KOPT-K1 (cell line): ENCODE data around the gene AHI1.
A peak's percentile ranks its signal among the peaks of the same experiment; 100 is the strongest.

Source experiments
- H3K27ac ChIP-seq: fragments of 200-600 bp; sonication (generic); 2 replicates; pipeline ENCODE4 v1.5.1; 2016; ENCODE audit warnings: antibody characterized with exemption, mild to moderate bottlenecking, low read depth, low read length; ENCODE audit not compliant: poor library complexity, severe bottlenecking
- H3K36me3 ChIP-seq: fragments of 200-600 bp; sonication (generic); 2 replicates; pipeline ENCODE4 v1.5.1; 2017; ENCODE audit warnings: antibody characterized with exemption, mild to moderate bottlenecking, low read length, moderate library complexity; ENCODE audit not compliant: insufficient read depth
- H3K9me3 ChIP-seq: fragments of 200-600 bp; sonication (generic); 2 replicates; pipeline ENCODE4 v1.5.1; 2017; ENCODE audit warnings: antibody characterized with exemption, low read length, mild to moderate bottlenecking; ENCODE audit not compliant: insufficient read depth, poor library complexity, severe bottlenecking

The AHI1 gene

GRCh38 chr6:135274561-135275293 is 222.8 kb downstream of the AHI1 start:
- Histone ChIP-seq H3K9me3 (no peaks in the 10 kb centered on the region), H3K36me3 (no peaks in the 10 kb centered on the region), H3K27ac (no peak overlapping the region)

- H3K9me3 ChIP-seq: no peaks in the 10 kb centered on the region
- H3K27ac ChIP-seq: no peak overlapping the region
- no peaks in the 10 kb centered on the region for H3K36me3 ChIP-seq
These were observed 225.9 kb downstream of the AHI1 start for GRCh38 chr6:135271626-135272025.

- no peak overlapping the region for H3K27ac ChIP-seq
- no peaks in the 10 kb centered on the region for H3K9me3 ChIP-seq
- H3K36me3 ChIP-seq: no peaks in the 10 kb centered on the region
These were observed 226.6 kb downstream of the AHI1 start for GRCh38 chr6:135270676-135271536.

GRCh38 chr6:135269481-135269891 is 228.1 kb downstream of the AHI1 start:
- no peaks in the 10 kb centered on the region for H3K9me3 ChIP-seq
- H3K27ac ChIP-seq: peak overlapping the region; percentile 13
- H3K36me3 ChIP-seq: no peaks in the 10 kb centered on the region

GRCh38 chr6:135268740-135269139 is 228.8 kb downstream of the AHI1 start:
- peak overlapping the region; percentile 13 for H3K27ac ChIP-seq
- H3K9me3 ChIP-seq: no peaks in the 10 kb centered on the region
- no peaks in the 10 kb centered on the region for H3K36me3 ChIP-seq

- H3K27ac ChIP-seq: peak overlapping the region; percentile 66
- H3K36me3 ChIP-seq: no peaks in the 10 kb centered on the region
- H3K9me3 ChIP-seq: no peaks in the 10 kb centered on the region
These were observed 229.3 kb downstream of the AHI1 start for GRCh38 chr6:135268263-135268662.

- Histone ChIP-seq H3K9me3 (no peaks in the 10 kb centered on the region), H3K27ac (peak overlapping the region; percentile 66)
These were observed 230.5 kb downstream of the AHI1 start for GRCh38 chr6:135267085-135267484.

GRCh38 chr6:135266675-135267074 is 230.9 kb downstream of the AHI1 start:
- Histone ChIP-seq H3K36me3 (no peaks in the 10 kb centered on the region), H3K27ac (peak overlapping the region; percentile 66)

More at GRCh38 chr6:135267085-135267484, 230.5 kb downstream of the AHI1 start:
- no peaks in the 10 kb centered on the region for H3K36me3 ChIP-seq

GRCh38 chr6:135265278-135265677 is 232.3 kb downstream of the AHI1 start:
- Histone ChIP-seq H3K9me3 (no peaks in the 10 kb centered on the region), H3K36me3 (no peaks in the 10 kb centered on the region), H3K27ac (peak overlapping the region; percentile 16)

More at GRCh38 chr6:135266675-135267074, 230.9 kb downstream of the AHI1 start:
- no peaks in the 10 kb centered on the region for H3K9me3 ChIP-seq

GRCh38 chr6:135261872-135262725 is 235.4 kb downstream of the AHI1 start:
- no peaks in the 10 kb centered on the region for H3K36me3 ChIP-seq

GRCh38 chr6:135260612-135261011 is 236.9 kb downstream of the AHI1 start:
- Histone ChIP-seq H3K9me3 (no peaks in the 10 kb centered on the region), H3K27ac (no peak overlapping the region), H3K36me3 (no peaks in the 10 kb centered on the region)

More at GRCh38 chr6:135261872-135262725, 235.4 kb downstream of the AHI1 start:
- Histone ChIP-seq H3K9me3 (no peaks in the 10 kb centered on the region), H3K27ac (no peak overlapping the region)

- H3K9me3 ChIP-seq: no peaks in the 10 kb centered on the region
- no peaks in the 10 kb centered on the region for H3K36me3 ChIP-seq
- H3K27ac ChIP-seq: peak overlapping the region; percentile 44
These were observed 238.6 kb downstream of the AHI1 start for GRCh38 chr6:135258970-135259369.

GRCh38 chr6:135257631-135258405 is 239.7 kb downstream of the AHI1 start:
- no peaks in the 10 kb centered on the region for H3K9me3 ChIP-seq
- no peaks in the 10 kb centered on the region for H3K36me3 ChIP-seq
- peak overlapping the region; percentile 44 for H3K27ac ChIP-seq

- H3K9me3 ChIP-seq: no peaks in the 10 kb centered on the region
- no peaks in the 10 kb centered on the region for H3K36me3 ChIP-seq
- H3K27ac ChIP-seq: peak overlapping the region; percentile 44
These were observed 240.7 kb downstream of the AHI1 start for GRCh38 chr6:135256866-135257265.
